ENCODE results near the gene EML2.

GRCh38 chr19:45674946-45675345 is 35.7 kb upstream of the EML2 start:
- TF ChIP-seq POLR2A (IDR thresholded peaks at IDR 0.05) = no peak
- TF ChIP-seq CTCF (IDR thresholded peaks at IDR 0.05) = no peak
